H1 (cell line): Measurements from ENCODE around the gene SLC25A15. TPM values are rescaled to one million over a fixed set of nuclear protein-coding genes. Genes with fewer than 3 reads are reported as not detected.

Experiments used
- CREB1 ChIP-seq: IDR thresholded peaks from 2 replicates; pipeline ENCODE4 v1.6.1; 2012; ENCODE audit warnings: inconsistent platforms
- FOSL1 ChIP-seq: IDR thresholded peaks from 2 replicates; pipeline ENCODE4 v1.6.1; 2011; ENCODE audit warnings: mild to moderate bottlenecking, low read depth, low read length, moderate library complexity; ENCODE audit not compliant: insufficient read depth
- JUN ChIP-seq: IDR thresholded peaks from 2 replicates; pipeline ENCODE4 v1.6.1; 2011; ENCODE audit warnings: low read depth, mild to moderate bottlenecking, improper control_type of control experiment, low read length
- MAFK ChIP-seq: IDR thresholded peaks from 2 replicates; pipeline ENCODE4 v1.6.1; 2012; ENCODE audit warnings: low read depth, mild to moderate bottlenecking, improper control_type of control experiment, low read length
- NANOG ChIP-seq: IDR thresholded peaks from 2 replicates; pipeline ENCODE4 v1.6.1; 2011; ENCODE audit warnings: low read length, low read depth, mild to moderate bottlenecking, inconsistent platforms; ENCODE audit not compliant: insufficient read depth, poor library complexity, severe bottlenecking
- PHF8 ChIP-seq: fragments of 200-600 bp; sonication (generic); conservative IDR thresholded peaks from 2 replicates; pipeline ENCODE4 v1.7.1; 2012; ENCODE audit warnings: low read depth, mild to moderate bottlenecking, inconsistent platforms, low read length, moderate library complexity
- polyA plus RNA-seq, 7 experiments: library from polyadenylated mRNA; depleted of rRNA in 3 of 7; stranded (reverse) in 5 of 7; unstranded in 2 of 7; fragments of >200 nt in 5 of 7; fragments of 200-250 nt in 2 of 7; gene quantifications; 1 replicate in 5 of 7; 2 replicates in 1 of 7; 4 replicates in 1 of 7; pipeline versions ENCODE4 v1.2.1 to v1.2.3, GENCODE V29; 2011 to 2013; ENCODE audit warnings: missing spikeins in 2 of 7, mixed read lengths in 2 of 7
- total RNA-seq: library from RNA; stranded (reverse); fragmentation: NEBNext Ultra II Directional; extraction: Animal tissue kit (Norgen Biotek cat#: 25700); gene quantifications from 2 replicates; pipeline ENCODE4 v1.2.1, GENCODE V29; 2021
- TF ChIP-seq, protein P1 (sequence below): fragments of 300-600 bp; sonication (generic); IDR thresholded peaks from 2 replicates; pipeline ENCODE4 v1.7.1; 2012; ENCODE audit warnings: low read length, moderate library complexity, mild to moderate bottlenecking, inconsistent platforms; ENCODE audit not compliant: insufficient replicate concordance
- TF ChIP-seq, protein P2 (sequence below): IDR thresholded peaks from 2 replicates; pipeline ENCODE4 v1.6.1; 2012; ENCODE audit warnings: inconsistent platforms

The SLC25A15 gene
- total and polyA plus RNA-seq, 2 of the 8 experiments (the other 6 are each of a cell fraction or from before 2014, with no cell fraction given) = 12.4 to 23.4 TPM

DNA sequence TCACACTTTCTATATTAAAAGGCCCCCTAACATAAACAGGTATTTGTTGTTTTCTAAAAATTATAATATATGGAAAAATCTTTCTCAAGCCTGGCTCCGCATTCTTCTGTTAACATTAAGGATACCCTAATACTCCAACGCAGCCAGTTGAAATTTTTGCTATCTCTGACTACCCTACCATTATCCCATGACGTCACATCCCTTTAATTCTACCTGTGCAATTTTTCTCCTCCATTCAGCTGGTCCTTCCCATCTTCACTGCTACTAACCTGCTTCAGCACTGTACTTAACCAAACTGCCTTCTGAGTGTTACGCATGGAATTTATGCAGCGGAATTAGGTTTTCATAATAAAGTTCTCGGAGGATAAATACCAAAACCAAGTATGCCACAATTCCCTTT is 19.4 kb upstream of the SLC25A15 start (continued):
- TF ChIP-seq, protein P1, sequence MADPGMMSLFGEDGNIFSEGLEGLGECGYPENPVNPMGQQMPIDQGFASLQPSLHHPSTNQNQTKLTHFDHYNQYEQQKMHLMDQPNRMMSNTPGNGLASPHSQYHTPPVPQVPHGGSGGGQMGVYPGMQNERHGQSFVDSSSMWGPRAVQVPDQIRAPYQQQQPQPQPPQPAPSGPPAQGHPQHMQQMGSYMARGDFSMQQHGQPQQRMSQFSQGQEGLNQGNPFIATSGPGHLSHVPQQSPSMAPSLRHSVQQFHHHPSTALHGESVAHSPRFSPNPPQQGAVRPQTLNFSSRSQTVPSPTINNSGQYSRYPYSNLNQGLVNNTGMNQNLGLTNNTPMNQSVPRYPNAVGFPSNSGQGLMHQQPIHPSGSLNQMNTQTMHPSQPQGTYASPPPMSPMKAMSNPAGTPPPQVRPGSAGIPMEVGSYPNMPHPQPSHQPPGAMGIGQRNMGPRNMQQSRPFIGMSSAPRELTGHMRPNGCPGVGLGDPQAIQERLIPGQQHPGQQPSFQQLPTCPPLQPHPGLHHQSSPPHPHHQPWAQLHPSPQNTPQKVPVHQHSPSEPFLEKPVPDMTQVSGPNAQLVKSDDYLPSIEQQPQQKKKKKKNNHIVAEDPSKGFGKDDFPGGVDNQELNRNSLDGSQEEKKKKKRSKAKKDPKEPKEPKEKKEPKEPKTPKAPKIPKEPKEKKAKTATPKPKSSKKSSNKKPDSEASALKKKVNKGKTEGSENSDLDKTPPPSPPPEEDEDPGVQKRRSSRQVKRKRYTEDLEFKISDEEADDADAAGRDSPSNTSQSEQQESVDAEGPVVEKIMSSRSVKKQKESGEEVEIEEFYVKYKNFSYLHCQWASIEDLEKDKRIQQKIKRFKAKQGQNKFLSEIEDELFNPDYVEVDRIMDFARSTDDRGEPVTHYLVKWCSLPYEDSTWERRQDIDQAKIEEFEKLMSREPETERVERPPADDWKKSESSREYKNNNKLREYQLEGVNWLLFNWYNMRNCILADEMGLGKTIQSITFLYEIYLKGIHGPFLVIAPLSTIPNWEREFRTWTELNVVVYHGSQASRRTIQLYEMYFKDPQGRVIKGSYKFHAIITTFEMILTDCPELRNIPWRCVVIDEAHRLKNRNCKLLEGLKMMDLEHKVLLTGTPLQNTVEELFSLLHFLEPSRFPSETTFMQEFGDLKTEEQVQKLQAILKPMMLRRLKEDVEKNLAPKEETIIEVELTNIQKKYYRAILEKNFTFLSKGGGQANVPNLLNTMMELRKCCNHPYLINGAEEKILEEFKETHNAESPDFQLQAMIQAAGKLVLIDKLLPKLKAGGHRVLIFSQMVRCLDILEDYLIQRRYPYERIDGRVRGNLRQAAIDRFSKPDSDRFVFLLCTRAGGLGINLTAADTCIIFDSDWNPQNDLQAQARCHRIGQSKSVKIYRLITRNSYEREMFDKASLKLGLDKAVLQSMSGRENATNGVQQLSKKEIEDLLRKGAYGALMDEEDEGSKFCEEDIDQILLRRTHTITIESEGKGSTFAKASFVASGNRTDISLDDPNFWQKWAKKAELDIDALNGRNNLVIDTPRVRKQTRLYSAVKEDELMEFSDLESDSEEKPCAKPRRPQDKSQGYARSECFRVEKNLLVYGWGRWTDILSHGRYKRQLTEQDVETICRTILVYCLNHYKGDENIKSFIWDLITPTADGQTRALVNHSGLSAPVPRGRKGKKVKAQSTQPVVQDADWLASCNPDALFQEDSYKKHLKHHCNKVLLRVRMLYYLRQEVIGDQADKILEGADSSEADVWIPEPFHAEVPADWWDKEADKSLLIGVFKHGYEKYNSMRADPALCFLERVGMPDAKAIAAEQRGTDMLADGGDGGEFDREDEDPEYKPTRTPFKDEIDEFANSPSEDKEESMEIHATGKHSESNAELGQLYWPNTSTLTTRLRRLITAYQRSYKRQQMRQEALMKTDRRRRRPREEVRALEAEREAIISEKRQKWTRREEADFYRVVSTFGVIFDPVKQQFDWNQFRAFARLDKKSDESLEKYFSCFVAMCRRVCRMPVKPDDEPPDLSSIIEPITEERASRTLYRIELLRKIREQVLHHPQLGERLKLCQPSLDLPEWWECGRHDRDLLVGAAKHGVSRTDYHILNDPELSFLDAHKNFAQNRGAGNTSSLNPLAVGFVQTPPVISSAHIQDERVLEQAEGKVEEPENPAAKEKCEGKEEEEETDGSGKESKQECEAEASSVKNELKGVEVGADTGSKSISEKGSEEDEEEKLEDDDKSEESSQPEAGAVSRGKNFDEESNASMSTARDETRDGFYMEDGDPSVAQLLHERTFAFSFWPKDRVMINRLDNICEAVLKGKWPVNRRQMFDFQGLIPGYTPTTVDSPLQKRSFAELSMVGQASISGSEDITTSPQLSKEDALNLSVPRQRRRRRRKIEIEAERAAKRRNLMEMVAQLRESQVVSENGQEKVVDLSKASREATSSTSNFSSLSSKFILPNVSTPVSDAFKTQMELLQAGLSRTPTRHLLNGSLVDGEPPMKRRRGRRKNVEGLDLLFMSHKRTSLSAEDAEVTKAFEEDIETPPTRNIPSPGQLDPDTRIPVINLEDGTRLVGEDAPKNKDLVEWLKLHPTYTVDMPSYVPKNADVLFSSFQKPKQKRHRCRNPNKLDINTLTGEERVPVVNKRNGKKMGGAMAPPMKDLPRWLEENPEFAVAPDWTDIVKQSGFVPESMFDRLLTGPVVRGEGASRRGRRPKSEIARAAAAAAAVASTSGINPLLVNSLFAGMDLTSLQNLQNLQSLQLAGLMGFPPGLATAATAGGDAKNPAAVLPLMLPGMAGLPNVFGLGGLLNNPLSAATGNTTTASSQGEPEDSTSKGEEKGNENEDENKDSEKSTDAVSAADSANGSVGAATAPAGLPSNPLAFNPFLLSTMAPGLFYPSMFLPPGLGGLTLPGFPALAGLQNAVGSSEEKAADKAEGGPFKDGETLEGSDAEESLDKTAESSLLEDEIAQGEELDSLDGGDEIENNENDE = no peak
- TF ChIP-seq JUN (no peak), FOSL1 (no peak), MAFK (no peak), CREB1 (no peak), PHF8 (no peak), NANOG (no peak)
- TF ChIP-seq, protein P2, sequence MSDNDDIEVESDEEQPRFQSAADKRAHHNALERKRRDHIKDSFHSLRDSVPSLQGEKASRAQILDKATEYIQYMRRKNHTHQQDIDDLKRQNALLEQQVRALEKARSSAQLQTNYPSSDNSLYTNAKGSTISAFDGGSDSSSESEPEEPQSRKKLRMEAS = no peak
